ENCODE results near the gene TCEA3.

DNA sequence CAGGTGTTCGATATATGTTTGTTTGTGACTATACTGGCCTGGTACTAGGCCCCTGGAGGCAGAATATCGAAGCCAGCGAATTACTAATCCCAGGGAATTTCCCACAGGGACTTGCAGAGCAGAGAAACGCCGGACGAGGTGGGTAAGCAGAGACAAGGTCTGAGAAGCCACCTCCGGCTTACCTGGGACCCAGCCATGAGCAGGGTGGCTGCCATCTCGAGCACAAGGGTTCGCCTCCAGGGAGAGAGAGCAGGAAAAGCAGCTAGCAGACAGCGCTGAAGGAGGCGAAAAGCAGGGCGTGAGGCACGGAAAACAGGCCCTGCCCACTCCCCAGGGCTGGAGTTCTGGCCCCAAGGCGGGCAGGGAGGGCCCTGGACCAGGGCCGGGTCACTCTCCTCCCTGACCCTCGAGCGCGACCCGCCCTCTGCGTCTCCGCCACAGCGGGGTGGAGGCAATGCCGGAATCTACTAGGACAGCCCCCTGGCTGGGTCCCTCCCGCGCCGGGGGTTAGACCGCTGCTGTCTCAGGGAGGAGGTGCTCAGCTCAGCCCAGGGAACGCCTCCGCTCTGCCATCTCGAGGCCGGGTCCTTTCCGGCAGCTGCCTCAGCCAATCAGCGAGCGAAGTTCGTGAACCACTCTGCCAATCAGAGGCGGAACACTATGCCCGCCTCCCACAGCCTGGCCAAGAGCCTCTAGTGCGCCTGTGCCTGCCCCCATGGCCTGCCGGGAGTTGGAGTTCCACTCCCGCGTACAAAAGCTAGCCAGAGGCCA is 56.6 kb downstream of the TCEA3 start:
- TF ChIP-seq, protein P1, sequence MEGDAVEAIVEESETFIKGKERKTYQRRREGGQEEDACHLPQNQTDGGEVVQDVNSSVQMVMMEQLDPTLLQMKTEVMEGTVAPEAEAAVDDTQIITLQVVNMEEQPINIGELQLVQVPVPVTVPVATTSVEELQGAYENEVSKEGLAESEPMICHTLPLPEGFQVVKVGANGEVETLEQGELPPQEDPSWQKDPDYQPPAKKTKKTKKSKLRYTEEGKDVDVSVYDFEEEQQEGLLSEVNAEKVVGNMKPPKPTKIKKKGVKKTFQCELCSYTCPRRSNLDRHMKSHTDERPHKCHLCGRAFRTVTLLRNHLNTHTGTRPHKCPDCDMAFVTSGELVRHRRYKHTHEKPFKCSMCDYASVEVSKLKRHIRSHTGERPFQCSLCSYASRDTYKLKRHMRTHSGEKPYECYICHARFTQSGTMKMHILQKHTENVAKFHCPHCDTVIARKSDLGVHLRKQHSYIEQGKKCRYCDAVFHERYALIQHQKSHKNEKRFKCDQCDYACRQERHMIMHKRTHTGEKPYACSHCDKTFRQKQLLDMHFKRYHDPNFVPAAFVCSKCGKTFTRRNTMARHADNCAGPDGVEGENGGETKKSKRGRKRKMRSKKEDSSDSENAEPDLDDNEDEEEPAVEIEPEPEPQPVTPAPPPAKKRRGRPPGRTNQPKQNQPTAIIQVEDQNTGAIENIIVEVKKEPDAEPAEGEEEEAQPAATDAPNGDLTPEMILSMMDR (IDR thresholded peaks at IDR 0.05), result peak in 3 of 6 experiments; percentile 2 to 8 (median 3)
- peak in 2 of 4 donors; percentile 87 to 89 for TF ChIP-seq POLR2A (IDR thresholded peaks at IDR 0.05)
